GM23248 (cell line): ENCODE results near the gene ST6GALNAC3.

Experiments
- EZH2 ChIP-seq: fragments of 200-600 bp; sonication (generic); IDR thresholded peaks from 2 replicates; pipeline ENCODE4 v1.6.1; 2018; ENCODE audit warnings: antibody characterized with exemption, mild to moderate bottlenecking; ENCODE audit not compliant: insufficient read depth, poor library complexity, severe bottlenecking
- EZH2phosphoT487 ChIP-seq: fragments of 200-600 bp; sonication (generic); IDR thresholded peaks from 2 replicates; pipeline ENCODE4 v1.6.1; 2018; ENCODE audit warnings: antibody characterized with exemption, moderate library complexity, mild to moderate bottlenecking, low read depth; ENCODE audit not compliant: insufficient read depth

DNA sequence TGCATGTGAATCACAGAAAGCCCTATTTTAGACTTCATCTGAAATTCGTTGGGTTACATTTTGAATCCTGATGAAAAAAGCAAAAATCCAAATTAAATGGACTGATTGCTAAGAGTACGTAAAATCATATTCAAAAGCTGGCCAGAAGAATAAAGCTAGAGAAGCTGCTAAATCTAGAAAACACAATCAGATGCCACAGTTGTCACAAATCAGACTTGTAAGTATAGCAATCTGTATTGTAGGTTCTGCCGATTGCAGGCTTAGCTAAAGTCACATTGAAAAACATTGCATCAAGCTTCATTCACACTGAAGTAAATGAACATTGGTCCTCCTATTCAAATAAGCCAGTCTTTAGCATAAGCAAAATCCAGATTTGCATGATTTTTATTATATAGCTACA lies 557.6 kb downstream of the ST6GALNAC3 start:
- TF ChIP-seq EZH2 (no peak), EZH2phosphoT487 (no peak)
